Aortic smooth muscle cell (primary cell): ENCODE measurements around the gene ISY1. TPM values are rescaled to one million over a fixed set of nuclear protein-coding genes. Genes with fewer than 3 reads are reported as not detected.

ENCODE experiments used
- total RNA-seq: library from RNA; depleted of rRNA; stranded (reverse); fragments of >200 nt; gene quantifications from 2 replicates; pipeline ENCODE4 v1.2.3, GENCODE V29; 2014

Gene ISY1
- 32.5 and 37.4 TPM in 2 replicates for total RNA-seq

DNA sequence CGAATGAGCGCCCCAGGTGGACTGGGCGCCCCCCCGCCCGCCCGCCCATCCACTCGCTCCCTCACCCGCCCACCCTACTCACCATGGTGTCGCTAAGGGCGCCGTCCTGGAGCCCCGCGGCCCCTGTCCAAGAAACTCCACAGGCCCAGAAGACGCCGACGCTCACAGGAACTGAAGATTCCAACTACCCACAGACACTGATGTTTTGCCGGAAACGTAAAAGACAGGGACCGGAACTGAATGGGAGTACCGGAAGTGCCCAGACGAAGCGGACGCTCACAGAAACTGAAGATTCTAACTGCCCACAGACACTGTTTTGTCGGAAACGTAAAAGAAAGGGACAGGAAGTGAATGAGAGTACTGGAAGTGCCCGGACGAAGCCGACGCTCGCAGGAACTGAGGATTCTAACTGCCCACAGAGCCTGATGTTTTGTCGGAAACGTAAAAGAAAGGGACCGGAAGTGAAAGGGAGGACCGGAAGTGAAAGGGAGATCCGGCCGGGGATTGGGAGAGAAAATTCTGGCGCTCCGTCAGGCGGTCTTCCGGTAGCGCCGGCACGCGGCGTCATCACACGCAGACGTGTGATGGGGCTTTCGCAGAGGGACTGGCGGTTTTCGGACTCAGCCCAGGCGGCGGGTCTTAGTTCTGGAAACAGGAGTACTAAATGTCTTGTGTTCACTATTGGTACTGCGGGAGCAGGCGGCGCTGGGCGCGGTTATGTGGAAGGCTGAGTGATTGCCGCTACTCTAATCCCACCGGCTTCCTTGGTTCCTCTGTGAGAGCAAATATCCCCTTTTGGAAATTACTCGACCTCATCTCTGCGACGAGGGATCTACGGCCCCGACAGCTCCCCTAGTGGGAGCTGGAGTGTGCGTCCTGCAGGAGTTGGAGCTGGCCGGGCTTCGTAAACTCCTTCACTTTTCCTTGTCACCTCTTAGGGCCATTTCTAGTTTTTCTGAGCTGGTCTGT is at the start of gene ISY1:
TSS of gene ISY1 (minus strand) at position 173 of the 969 bp plus-strand sequence. CDS start at position 85, 88 bp downstream.

DNA sequence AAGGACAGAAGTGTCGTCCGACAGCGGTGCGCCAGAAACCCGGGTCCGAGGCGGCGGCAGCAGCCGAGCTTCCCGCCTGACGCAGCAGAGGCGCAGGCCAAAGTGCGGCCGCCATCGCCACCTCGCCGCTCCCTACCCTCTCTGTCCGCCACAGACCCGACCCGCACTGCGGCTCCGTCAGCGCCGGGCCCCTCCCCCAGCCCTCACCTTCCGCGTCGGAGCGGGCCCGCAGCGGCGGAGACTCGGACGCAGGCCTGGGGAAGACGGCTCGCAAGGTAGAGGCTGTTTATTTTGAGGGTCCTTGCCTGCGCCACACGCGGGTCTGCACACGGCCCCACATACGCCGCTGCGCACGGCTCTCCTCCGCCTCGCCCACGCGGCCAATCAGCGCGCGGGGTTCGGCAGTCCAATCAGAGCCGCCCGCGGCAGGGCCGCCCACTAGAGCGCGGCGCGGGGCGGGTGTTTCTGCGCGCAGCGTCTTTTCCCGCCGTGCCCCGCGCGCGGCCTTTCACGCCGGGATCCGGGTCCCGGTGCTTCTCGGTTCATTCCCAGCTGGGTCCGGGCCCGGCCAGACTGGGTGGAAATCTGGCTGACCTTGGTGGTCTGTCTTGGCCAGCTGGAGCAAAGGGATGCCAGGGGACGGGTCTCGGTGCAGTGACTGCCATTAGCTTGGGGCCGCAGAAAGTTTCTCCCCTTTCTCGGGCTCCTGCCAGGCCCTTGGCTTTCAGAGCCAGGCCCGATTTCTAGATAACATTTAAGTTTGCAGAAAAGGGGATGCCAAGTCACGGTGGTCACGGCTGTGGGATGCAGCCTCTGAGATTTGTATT is 22.9 kb upstream of the ISY1 start, which contains the start of gene CNBP:
TSS of gene CNBP (minus strand) at position 328 of the 827 bp plus-strand sequence. CDS start 12,139 bp downstream, outside the sequence.

DNA sequence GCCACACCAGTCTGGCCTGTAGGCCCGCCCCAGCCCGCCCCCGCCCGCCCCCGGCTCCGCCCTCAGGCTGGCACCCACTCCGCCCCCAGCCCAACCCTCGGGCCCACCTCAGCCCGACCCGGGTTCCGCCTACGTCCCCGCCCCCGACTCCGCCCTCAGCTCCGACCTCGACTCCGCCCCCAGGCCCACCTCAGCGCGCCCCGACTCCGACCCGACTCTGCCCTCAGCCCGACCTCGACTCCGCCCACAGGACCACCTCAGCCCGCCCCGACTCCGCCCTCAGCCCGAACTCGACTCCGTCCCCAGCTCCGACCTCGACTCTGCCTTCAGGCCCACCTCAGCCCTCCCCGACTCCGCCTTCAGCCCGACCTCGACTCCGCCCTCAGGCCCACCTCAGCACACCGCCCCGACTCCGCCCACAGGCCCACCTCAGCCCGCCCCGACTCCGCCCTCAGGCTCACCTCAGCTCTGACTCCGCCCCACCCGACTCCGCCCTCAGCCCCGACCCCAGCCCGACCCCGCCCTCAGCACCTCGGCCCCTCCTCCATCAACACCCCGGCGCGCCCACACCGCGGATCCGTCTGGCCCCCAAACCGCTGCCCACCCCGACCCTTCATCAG is 39.0 kb downstream of the ISY1 start, which contains the start of gene RAB43:
TSS of gene RAB43 (minus strand) at position 13 of the 620 bp plus-strand sequence. CDS start 315 bp downstream, outside the sequence.

Other genes starting within 250 kb of the ISY1 start
- gene CFAP92, start 167.0 kb downstream of the ISY1 start, total RNA-seq: not detected in 2 replicates
- gene EFCC1, start 159.8 kb downstream of the ISY1 start, total RNA-seq: under 0.01 TPM in 1 of 2 replicates, not detected in the other
- gene GP9, start 100.3 kb downstream of the ISY1 start, total RNA-seq: not detected in 2 replicates
- 10.8 and 11.8 TPM in 2 replicates for gene RAB43, start 39.3 kb downstream of the ISY1 start, total RNA-seq
- gene CNBP, start 22.8 kb upstream of the ISY1 start, total RNA-seq: 214 and 245 TPM in 2 replicates
- 542 and 549 TPM in 2 replicates for gene COPG1, start 88.5 kb upstream of the ISY1 start, total RNA-seq
- gene HMCES, start 117.8 kb upstream of the ISY1 start, total RNA-seq: 19.0 and 20.2 TPM in 2 replicates